Cardiac muscle cell (in vitro differentiated cells and primary cell): ENCODE data around the gene ZNF169. TPM values are rescaled to one million over a fixed set of nuclear protein-coding genes. Genes with fewer than 3 reads are reported as not detected.
"Not testable (repeated sequence)": the region's sequence is repeated elsewhere in the genome, so short reads cannot be mapped to it uniquely, and the experiment has no call there.

Experiments used
- DNase-seq, 2 donors: peaks; one replicate each; pipeline versions ENCODE4 v3.0.0 to v3.0.0-alpha.2; 2010 to 2017; ENCODE audit warnings: low read depth in 1 of 2, low spot score in 1 of 2
- H3K27ac ChIP-seq: fragments of 200-600 bp; sonication (generic); 2 replicates; pipeline ENCODE4 v1.5.1; 2016
- H3K27me3 ChIP-seq: fragments of 200-600 bp; sonication (generic); 2 replicates; pipeline ENCODE4 v1.6.0; 2016; ENCODE audit warnings: control low read depth
- H3K36me3 ChIP-seq: fragments of 200-600 bp; sonication (generic); 2 replicates; pipeline ENCODE4 v1.5.1; 2016; ENCODE audit warnings: control low read depth
- H3K4me1 ChIP-seq: fragments of 200-600 bp; sonication (generic); 2 replicates; pipeline ENCODE4 v1.8.1; 2017; ENCODE audit warnings: low read depth, mild to moderate bottlenecking, mixed run types
- H3K4me3 ChIP-seq: fragments of 200-600 bp; sonication (generic); 2 replicates; pipeline ENCODE4 v1.5.1; 2016; ENCODE audit warnings: mild to moderate bottlenecking
- H3K9me3 ChIP-seq: fragments of 200-600 bp; sonication (generic); 2 replicates; pipeline ENCODE4 v1.5.1; 2017; ENCODE audit warnings: low read depth, mild to moderate bottlenecking, control low read depth
- polyA plus RNA-seq: library from polyadenylated mRNA; unstranded; fragments of >200 nt; fragmentation: Nextera tagmentation; extraction: Ambion mirVana; gene quantifications from 2 replicates; pipeline ENCODE4 v1.2.1, GENCODE V29; 2016
- total RNA-seq: library from RNA; depleted of rRNA; stranded (reverse); fragments of >200 nt; gene quantifications from 2 replicates; pipeline ENCODE4 v1.2.3, GENCODE V29; 2016

The ZNF169 gene
- total and polyA plus RNA-seq, 2 experiments from 2014 or later, result 6.3 to 7.2 TPM

GRCh38 chr9:94317949-94318657 is 59.0 kb downstream of the ZNF169 start:
- H3K9me3 ChIP-seq, H3K4me3 ChIP-seq, H3K36me3 ChIP-seq, H3K4me1 ChIP-seq, DNase-seq, H3K27me3 ChIP-seq, H3K27ac ChIP-seq: not testable (repeated sequence)

GRCh38 chr9:94322342-94322940 is 63.3 kb downstream of the ZNF169 start:
- not testable (repeated sequence) for H3K4me3 ChIP-seq, H3K27ac ChIP-seq, H3K36me3 ChIP-seq, H3K9me3 ChIP-seq, H3K27me3 ChIP-seq, H3K4me1 ChIP-seq
- DNase-seq, result peak in 1 of 2 donors; percentile 29

- not testable (repeated sequence) for H3K27ac ChIP-seq, DNase-seq, H3K36me3 ChIP-seq, H3K9me3 ChIP-seq, H3K4me1 ChIP-seq, H3K4me3 ChIP-seq, H3K27me3 ChIP-seq
These were observed 64.2 kb downstream of the ZNF169 start for GRCh38 chr9:94323153-94323798.

- H3K4me3 ChIP-seq, H3K9me3 ChIP-seq: not testable (repeated sequence)
These were observed 66.5 kb downstream of the ZNF169 start for GRCh38 chr9:94325583-94325982.

GRCh38 chr9:94328544-94328943 is 69.4 kb downstream of the ZNF169 start, which contains the start of gene NUTM2F:
Gene NUTM2F, minus strand, starts transcription at chr9:94328644. Its CDS starts 21 bp downstream, at chr9:94328623.
- H3K36me3 ChIP-seq, H3K4me1 ChIP-seq, H3K4me3 ChIP-seq, H3K9me3 ChIP-seq, H3K27me3 ChIP-seq, H3K27ac ChIP-seq, DNase-seq: not testable (repeated sequence)

More at GRCh38 chr9:94325583-94325982, 66.5 kb downstream of the ZNF169 start:
- H3K4me1 ChIP-seq, H3K27me3 ChIP-seq, DNase-seq, H3K36me3 ChIP-seq, H3K27ac ChIP-seq: not testable (repeated sequence)

GRCh38 chr9:94336445-94336844 is 77.3 kb downstream of the ZNF169 start:
- H3K4me1 ChIP-seq, H3K9me3 ChIP-seq, H3K36me3 ChIP-seq, DNase-seq, H3K4me3 ChIP-seq, H3K27ac ChIP-seq, H3K27me3 ChIP-seq: not testable (repeated sequence)

- not testable (repeated sequence) for H3K9me3 ChIP-seq, H3K27ac ChIP-seq, DNase-seq, H3K4me1 ChIP-seq, H3K4me3 ChIP-seq, H3K36me3 ChIP-seq, H3K27me3 ChIP-seq
These were observed 79.6 kb downstream of the ZNF169 start for GRCh38 chr9:94338723-94339122.

GRCh38 chr9:94339657-94340056 is 80.6 kb downstream of the ZNF169 start:
- not testable (repeated sequence) for H3K36me3 ChIP-seq, H3K4me1 ChIP-seq, DNase-seq, H3K9me3 ChIP-seq, H3K27me3 ChIP-seq, H3K27ac ChIP-seq, H3K4me3 ChIP-seq

GRCh38 chr9:94340750-94341149 is 81.7 kb downstream of the ZNF169 start:
- H3K4me1 ChIP-seq, H3K9me3 ChIP-seq, H3K36me3 ChIP-seq, H3K4me3 ChIP-seq, H3K27me3 ChIP-seq, H3K27ac ChIP-seq, DNase-seq: not testable (repeated sequence)

GRCh38 chr9:94341703-94342102 is 82.6 kb downstream of the ZNF169 start:
- H3K27ac ChIP-seq, H3K27me3 ChIP-seq, H3K9me3 ChIP-seq, H3K4me3 ChIP-seq, H3K4me1 ChIP-seq, DNase-seq, H3K36me3 ChIP-seq: not testable (repeated sequence)

GRCh38 chr9:94347451-94347850 is 88.4 kb downstream of the ZNF169 start:
- not testable (repeated sequence) for H3K36me3 ChIP-seq, H3K4me1 ChIP-seq, H3K4me3 ChIP-seq, DNase-seq, H3K27me3 ChIP-seq, H3K9me3 ChIP-seq, H3K27ac ChIP-seq

GRCh38 chr9:94348754-94349153 is 89.7 kb downstream of the ZNF169 start:
- not testable (repeated sequence) for H3K27ac ChIP-seq, H3K36me3 ChIP-seq, H3K27me3 ChIP-seq, H3K9me3 ChIP-seq, DNase-seq, H3K4me1 ChIP-seq, H3K4me3 ChIP-seq
